Left renal cortex interstitium (tissue), 4 donors: ENCODE measurements around the gene CD70. TPM values are rescaled to one million over a fixed set of nuclear protein-coding genes. Genes with fewer than 3 reads are reported as not detected.

Experiments used
- polyA plus RNA-seq, 4 donors: library from polyadenylated mRNA; unstranded; fragments of 120-200 nt; gene quantifications; one replicate each; pipeline ENCODE4 v1.2.1, GENCODE V29; 2013; ENCODE audit not compliant: insufficient read length in 4 of 4

CD70 gene
- polyA plus RNA-seq, 4 donors: not detected

Other genes starting within 250 kb of the CD70 start
- 10 to 100 TPM; 55.9 to 92.2 (median 67.8) TPM for gene CLPP, start 229.6 kb downstream of the CD70 start, polyA plus RNA-seq
- 100 to 1,000 TPM in 1 of 4 donors, 10 to 100 TPM in 3; 40.4 to 108 (median 76.4) TPM for gene ALKBH7, start 218.4 kb downstream of the CD70 start, polyA plus RNA-seq
- 1 to 10 TPM; 1.9 to 3.5 (median 3.0) TPM for gene PSPN, start 215.2 kb downstream of the CD70 start, polyA plus RNA-seq
- 100 to 1,000 TPM in 2 of 4 donors, 10 to 100 TPM in 2; 78.9 to 112 (median 102) TPM for gene GTF2F1, start 198.0 kb downstream of the CD70 start, polyA plus RNA-seq
- 100 to 1,000 TPM; 253 to 358 (median 331) TPM for gene KHSRP, start 166.3 kb downstream of the CD70 start, polyA plus RNA-seq
- gene SLC25A41, start 157.4 kb downstream of the CD70 start, polyA plus RNA-seq: 1 to 10 TPM in 1 of 4 donors, under 1 TPM in 3; 0.25 to 1.5 (median 0.61) TPM
- 10 to 100 TPM; 63.2 to 97.5 (median 75.5) TPM for gene SLC25A23, start 131.4 kb downstream of the CD70 start, polyA plus RNA-seq
- 10 to 100 TPM; 22.0 to 39.8 (median 35.5) TPM for gene CRB3, start 126.9 kb downstream of the CD70 start, polyA plus RNA-seq
- gene DENND1C, start 109.4 kb downstream of the CD70 start, polyA plus RNA-seq: 10 to 100 TPM; 38.7 to 43.0 (median 40.4) TPM
- 10 to 100 TPM; 25.4 to 46.2 (median 33.5) TPM for gene TUBB4A, start 88.8 kb downstream of the CD70 start, polyA plus RNA-seq
- under 1 TPM; 0.16 to 0.51 (median 0.28) TPM for gene TNFSF9, start 60.1 kb downstream of the CD70 start, polyA plus RNA-seq
- under 1 TPM; 0.04 to 0.13 (median 0.10) TPM for gene TNFSF14, start 79.0 kb upstream of the CD70 start, polyA plus RNA-seq
- gene C3, start 129.5 kb upstream of the CD70 start, polyA plus RNA-seq: 10 to 100 TPM; 13.6 to 30.7 (median 22.1) TPM
- gene GPR108, start 146.4 kb upstream of the CD70 start, polyA plus RNA-seq: 10 to 100 TPM; 57.8 to 70.1 (median 64.6) TPM
- gene TRIP10, start 148.5 kb upstream of the CD70 start, polyA plus RNA-seq: 10 to 100 TPM; 50.6 to 68.7 (median 58.7) TPM
- gene SH2D3A, start 176.3 kb upstream of the CD70 start, polyA plus RNA-seq: 10 to 100 TPM in 1 of 4 donors, 1 to 10 TPM in 3; 5.6 to 11.5 (median 9.2) TPM
- 1 to 10 TPM; 1.3 to 2.3 (median 1.4) TPM for gene VAV1, start 181.6 kb upstream of the CD70 start, polyA plus RNA-seq